Retinal pigment epithelial cell (primary cell): ENCODE measurements around the gene EN2.

Experiments used
- DNase-seq: peaks from one replicate; pipeline ENCODE4 v3.0.0-alpha.2; 2010; ENCODE audit warnings: low read depth
- H3K4me3 ChIP-seq: 2 replicates; pipeline ENCODE4 v1.5.1; 2011; ENCODE audit warnings: mild to moderate bottlenecking, low read length, control low read depth, moderate library complexity
- TF ChIP-seq, protein P1 (sequence below): conservative IDR thresholded peaks from 2 replicates; pipeline ENCODE4 v1.5.1; 2011; ENCODE audit warnings: low read depth, low read length, control low read depth, inconsistent platforms

Gene EN2

DNA sequence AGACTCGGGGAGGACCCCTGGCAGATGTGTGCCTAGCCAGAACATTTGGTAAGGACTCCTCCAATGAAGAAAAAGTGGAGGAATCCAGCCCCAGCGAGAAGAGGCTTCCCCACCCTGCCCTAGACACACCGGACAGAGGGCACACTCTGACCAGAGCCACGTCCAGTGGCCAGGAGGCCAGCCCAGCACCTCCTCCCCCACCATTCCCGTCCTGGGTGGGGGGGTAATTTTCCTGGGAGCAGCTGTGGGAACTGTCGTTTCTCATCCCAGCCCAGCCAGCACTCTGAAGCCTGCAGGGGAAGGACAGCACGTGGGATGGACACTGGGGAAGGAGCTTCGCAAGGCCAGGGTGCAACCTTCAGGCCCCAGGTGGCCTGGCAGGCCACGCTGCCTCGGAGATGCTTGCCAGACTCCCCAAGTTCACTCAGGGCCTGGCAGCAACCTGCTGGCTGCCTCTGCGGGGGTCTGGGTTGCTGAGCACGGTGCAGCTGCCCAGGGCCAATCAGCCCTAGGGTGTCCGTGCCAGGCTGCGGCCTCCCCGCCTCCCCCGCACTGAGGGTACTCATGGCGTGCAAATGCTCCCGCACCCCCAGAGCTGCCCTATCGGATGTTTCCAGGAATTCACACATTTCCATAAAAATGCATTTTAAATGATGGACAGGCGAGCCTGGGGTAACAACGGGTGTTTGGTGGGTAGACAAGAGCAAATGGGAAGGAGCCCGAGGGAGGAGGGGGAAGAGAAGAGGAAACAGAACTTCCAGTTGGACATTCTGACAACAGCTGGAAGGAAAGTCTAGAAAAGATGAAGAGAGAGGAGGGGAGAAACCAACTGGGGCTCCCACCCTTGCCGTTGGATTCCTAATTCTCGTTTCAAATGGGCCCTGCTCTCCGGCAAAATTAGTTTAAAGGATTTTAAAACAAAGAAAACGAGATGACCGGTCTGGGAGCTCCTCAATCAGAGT is 1.9 kb upstream of the EN2 start:
- DNase-seq: no peak
- H3K4me3 ChIP-seq: no peak overlapping the region
- TF ChIP-seq, protein P1, sequence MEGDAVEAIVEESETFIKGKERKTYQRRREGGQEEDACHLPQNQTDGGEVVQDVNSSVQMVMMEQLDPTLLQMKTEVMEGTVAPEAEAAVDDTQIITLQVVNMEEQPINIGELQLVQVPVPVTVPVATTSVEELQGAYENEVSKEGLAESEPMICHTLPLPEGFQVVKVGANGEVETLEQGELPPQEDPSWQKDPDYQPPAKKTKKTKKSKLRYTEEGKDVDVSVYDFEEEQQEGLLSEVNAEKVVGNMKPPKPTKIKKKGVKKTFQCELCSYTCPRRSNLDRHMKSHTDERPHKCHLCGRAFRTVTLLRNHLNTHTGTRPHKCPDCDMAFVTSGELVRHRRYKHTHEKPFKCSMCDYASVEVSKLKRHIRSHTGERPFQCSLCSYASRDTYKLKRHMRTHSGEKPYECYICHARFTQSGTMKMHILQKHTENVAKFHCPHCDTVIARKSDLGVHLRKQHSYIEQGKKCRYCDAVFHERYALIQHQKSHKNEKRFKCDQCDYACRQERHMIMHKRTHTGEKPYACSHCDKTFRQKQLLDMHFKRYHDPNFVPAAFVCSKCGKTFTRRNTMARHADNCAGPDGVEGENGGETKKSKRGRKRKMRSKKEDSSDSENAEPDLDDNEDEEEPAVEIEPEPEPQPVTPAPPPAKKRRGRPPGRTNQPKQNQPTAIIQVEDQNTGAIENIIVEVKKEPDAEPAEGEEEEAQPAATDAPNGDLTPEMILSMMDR: no peak

DNA sequence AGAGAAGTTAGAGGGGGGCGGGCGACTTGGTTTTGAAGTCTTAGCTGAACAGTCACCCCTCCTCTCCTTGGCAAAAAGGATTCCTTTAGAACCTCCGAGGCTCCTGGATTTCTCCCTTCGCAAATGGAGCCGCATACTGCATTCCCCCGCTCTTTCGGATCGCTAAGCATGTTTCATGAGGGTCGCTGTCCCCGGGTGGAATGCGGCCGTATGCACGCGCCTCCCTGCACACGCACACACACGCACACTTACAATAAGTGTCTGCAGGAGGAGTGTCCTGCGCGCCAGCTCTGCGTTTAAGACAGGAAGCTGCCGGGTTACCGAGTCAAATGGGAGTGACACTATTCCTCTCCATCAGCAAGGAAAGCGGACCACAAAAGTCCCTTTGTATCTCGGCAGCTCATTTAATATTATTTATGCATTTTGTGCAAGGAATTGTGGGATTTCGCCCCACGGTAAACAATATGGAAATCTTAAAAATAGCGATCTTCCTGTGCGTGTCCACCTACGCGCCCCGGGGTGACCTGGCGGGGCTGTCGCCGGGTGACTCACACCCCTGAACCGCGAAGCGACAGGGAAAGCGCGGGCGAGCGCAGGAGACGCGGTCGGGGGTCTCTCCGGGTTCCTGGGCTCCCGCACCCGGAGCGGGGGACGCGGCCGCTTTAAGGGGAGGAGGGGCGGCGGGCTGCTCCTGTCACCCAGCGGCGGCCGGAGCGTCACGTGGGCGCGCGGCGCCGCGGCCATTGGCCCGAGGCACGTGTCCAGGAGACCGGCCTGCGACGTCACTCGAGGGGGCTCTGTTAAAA is 988 bp upstream of the EN2 start:
- peak; percentile 4 for DNase-seq
- peak overlapping the region; percentile 43 for H3K4me3 ChIP-seq
- TF ChIP-seq, protein P1: no peak

DNA sequence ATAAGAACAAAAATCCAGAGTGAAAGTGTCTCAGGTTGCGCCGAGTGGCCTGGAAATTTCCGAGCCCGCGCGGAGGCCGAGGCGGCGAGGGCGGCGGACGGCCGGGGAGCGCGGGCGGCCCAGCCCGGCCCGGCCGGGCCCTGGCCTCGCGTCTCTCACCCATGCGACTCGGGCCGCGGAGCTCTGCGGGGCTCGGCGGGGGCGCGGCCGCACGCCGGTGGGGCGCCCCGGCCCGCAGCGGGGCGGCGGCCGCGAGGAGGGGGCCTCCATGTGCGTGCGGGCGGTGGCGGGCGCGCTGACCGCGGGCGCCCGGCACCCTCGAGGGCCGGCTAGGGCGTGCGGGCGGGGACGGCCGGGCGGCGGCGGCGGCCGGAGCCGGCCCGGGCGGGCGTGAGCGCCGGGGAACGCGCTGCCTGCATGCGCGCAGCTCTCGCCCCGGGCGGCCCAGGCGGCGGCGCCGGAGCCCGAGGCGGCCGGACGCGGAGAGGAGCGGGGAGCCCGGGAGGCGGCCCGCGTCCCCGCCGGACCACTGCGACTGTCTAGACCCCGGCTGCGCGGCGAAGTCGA is 302 bp upstream of the EN2 start:
- no peak for DNase-seq
- no peak overlapping the region for H3K4me3 ChIP-seq
- TF ChIP-seq, protein P1: no peak

GRCh38 chr7:155458878-155459699 is 1.2 kb downstream of the EN2 start:
- TF ChIP-seq, protein P1: no peak
- no peak overlapping the region for H3K4me3 ChIP-seq
- no peak for DNase-seq

DNA sequence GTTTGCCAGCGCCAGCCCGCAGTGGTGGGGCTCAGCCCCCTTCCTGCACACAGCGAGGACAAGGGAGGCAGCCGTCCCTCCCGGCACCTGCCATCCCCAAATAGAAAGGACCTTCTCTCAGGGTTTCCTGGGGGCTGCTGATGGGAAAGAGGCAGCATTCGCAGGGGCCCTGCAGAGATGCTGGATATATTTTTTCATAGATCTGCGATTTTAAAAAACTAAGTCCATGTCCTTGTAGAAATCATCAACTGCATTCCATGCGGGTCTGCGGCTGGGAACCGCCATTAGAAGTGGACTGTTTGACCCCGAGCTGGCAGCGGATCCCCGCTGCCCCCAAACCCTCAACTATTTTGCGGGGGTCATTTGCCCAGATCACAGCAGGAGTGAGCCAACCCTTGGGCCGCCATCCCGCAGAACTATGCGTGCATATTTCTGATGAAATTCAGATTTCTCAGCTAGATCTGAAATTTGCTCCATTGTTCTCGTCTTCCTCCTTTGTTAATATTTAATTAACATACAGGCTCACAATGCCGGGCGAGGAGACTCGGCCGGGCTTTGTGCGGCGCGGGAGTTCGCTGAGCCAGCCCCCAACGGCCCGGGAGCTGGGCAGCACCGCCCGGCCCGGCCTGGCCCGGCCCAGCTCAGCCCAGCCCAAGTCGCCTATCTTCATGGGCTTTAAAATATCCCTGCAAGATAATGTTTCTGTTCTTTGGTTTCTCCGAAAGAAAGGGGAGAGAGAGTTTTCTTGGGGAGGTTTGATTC is 2.0 kb downstream of the EN2 start:
- TF ChIP-seq, protein P1: no peak
- DNase-seq: no peak
- H3K4me3 ChIP-seq: no peak overlapping the region

- no peak overlapping the region for H3K4me3 ChIP-seq
- DNase-seq: no peak
- TF ChIP-seq, protein P1: no peak
Observed at GRCh38 chr7:155460926-155461613, 3.1 kb downstream of the EN2 start.
